D341Med (cell line): ENCODE results near the gene SUCO.

ENCODE experiments used
- DNase-seq: peaks from one replicate; pipeline ENCODE4 v3.0.0; 2012; ENCODE audit warnings: low spot score

Gene SUCO

GRCh38 chr1:172517081-172517480 lies 15.9 kb upstream of the SUCO start:
- no peak for DNase-seq

- no peak for DNase-seq
These were observed 15.4 kb upstream of the SUCO start for GRCh38 chr1:172517545-172517944.

- DNase-seq, result no peak
These were observed 3.6 kb upstream of the SUCO start for GRCh38 chr1:172529304-172529703.

- DNase-seq, result no peak
These were observed 3.0 kb upstream of the SUCO start for GRCh38 chr1:172530000-172530399.

GRCh38 chr1:172531412-172532182 lies 1.4 kb upstream of the SUCO start:
- no peak for DNase-seq

- DNase-seq, result peak; percentile 87
These were observed 709 bp upstream of the SUCO start for GRCh38 chr1:172532183-172532699.

- no peak for DNase-seq
These were observed 682 bp downstream of the SUCO start for GRCh38 chr1:172533513-172534151.

GRCh38 chr1:172536256-172536655 lies 3.3 kb downstream of the SUCO start:
- DNase-seq, result no peak

- no peak for DNase-seq
These were observed 4.4 kb downstream of the SUCO start for GRCh38 chr1:172537366-172537765.

GRCh38 chr1:172537827-172538391 lies 5.0 kb downstream of the SUCO start:
- no peak for DNase-seq

- no peak for DNase-seq
These were observed 7.7 kb downstream of the SUCO start for GRCh38 chr1:172540635-172541034.

- no peak for DNase-seq
These were observed 11.6 kb downstream of the SUCO start for GRCh38 chr1:172544481-172545104.

- DNase-seq, result no peak
These were observed 12.6 kb downstream of the SUCO start for GRCh38 chr1:172545396-172546004.

- DNase-seq, result no peak
These were observed 14.1 kb downstream of the SUCO start for GRCh38 chr1:172547071-172547470.

- no peak for DNase-seq
These were observed 16.8 kb downstream of the SUCO start for GRCh38 chr1:172549621-172550280.

GRCh38 chr1:172551279-172551678 lies 18.3 kb downstream of the SUCO start:
- no peak for DNase-seq

GRCh38 chr1:172554915-172555314 lies 22.0 kb downstream of the SUCO start:
- DNase-seq, result no peak

GRCh38 chr1:172556461-172556860 lies 23.5 kb downstream of the SUCO start:
- no peak for DNase-seq

- no peak for DNase-seq
These were observed 24.3 kb downstream of the SUCO start for GRCh38 chr1:172557270-172557669.

GRCh38 chr1:172559572-172560210 lies 26.7 kb downstream of the SUCO start:
- DNase-seq, result no peak

- no peak for DNase-seq
These were observed 28.3 kb downstream of the SUCO start for GRCh38 chr1:172561252-172561651.
